HepG2 (cell line): ENCODE results near the gene CA9. TPM values are rescaled to one million over a fixed set of nuclear protein-coding genes. Genes with fewer than 3 reads are reported as not detected.

Experiments used
- ATAC-seq: fragments of 200-7000 bp; cut with Tn5 transposase; 3 replicates; pipeline ENCODE4 v1.9.1; 2020; ENCODE audit warnings: mild to moderate bottlenecking, moderate library complexity
- BruUV-seq: library from RNA; stranded (reverse); fragments of 400-500 nt; replicated peaks from 2 replicates; lab custom pipeline; 2021; lab: Mats Ljungman, UMichigan
- CTCF ChIA-PET: fragments of 300-600 bp; formaldehyde crosslinking; extraction: SDS; loops from one replicate; lab custom pipeline; 2021; ENCODE audit warnings: low total read pairs, inconsistent platforms, low intra/inter-chr PET ratio; lab: Yijun Ruan, JAX
- POLR2A ChIA-PET: fragments of 350-600 bp; sonication (Branson Sonifier 250); formaldehyde crosslinking; loops from one replicate; lab custom pipeline; 2020; ENCODE audit warnings: antibody characterized with exemption, inconsistent platforms; lab: Yijun Ruan, JAX
- DNase-seq: peaks from one replicate; pipeline ENCODE4 v3.0.0-alpha.2; 2015; ENCODE audit warnings: low spot score
- FAIRE-seq: peaks from 3 replicates; lab custom pipeline; 2011; peaks lifted over from hg19 to GRCh38; lab: Jason Lieb, UNC
- H2AFZ ChIP-seq: one replicate; pipeline ENCODE4 v1.6.1; 2011; ENCODE audit warnings: low read length, inconsistent platforms
- H3K27ac ChIP-seq: fragments of 300-600 bp; 3 replicates; pipeline ENCODE4 v1.8.0; 2011; ENCODE audit warnings: mixed run types, mild to moderate bottlenecking, mixed read lengths, low read length, inconsistent platforms; ENCODE audit not compliant: insufficient read depth; ENCODE audit errors: extremely low read length
- H3K27me3 ChIP-seq, 2 experiments: fragments of 200-600 bp in 1 of 2; 2 replicates in 1 of 2; 3 replicates in 1 of 2; pipeline versions ENCODE4 v1.6.0 to v1.8.0; 2011; ENCODE audit warnings: low read length in 2 of 2, mild to moderate bottlenecking in 2 of 2, moderate library complexity in 2 of 2, inconsistent platforms in 1 of 2; ENCODE audit not compliant: insufficient read depth in 2 of 2, control insufficient read depth in 1 of 2
- H3K36me3 ChIP-seq, 2 experiments: fragments of 200-600 bp in 1 of 2; replicated peaks in 1 of 2; 2 replicates in 1 of 2; 3 replicates in 1 of 2; pipeline versions ENCODE4 v1.5.1 to v1.8.0; 2011; ENCODE audit warnings: low read length in 2 of 2, inconsistent platforms in 1 of 2; ENCODE audit not compliant: insufficient read depth in 2 of 2, control insufficient read depth in 1 of 2
- H3K4me1 ChIP-seq: 2 replicates; pipeline ENCODE4 v1.5.1; 2012; ENCODE audit warnings: low read length, inconsistent platforms; ENCODE audit not compliant: insufficient read depth
- H3K4me2 ChIP-seq: 2 replicates; pipeline ENCODE4 v1.6.0; 2011; ENCODE audit warnings: low read depth, low read length, inconsistent platforms
- H3K4me3 ChIP-seq, 3 experiments: fragments of 200-600 bp in 1 of 3; sonication (generic), shearing (Covaris generic) in 1 of 3; replicated peaks in 1 of 3; 2 replicates each; pipeline ENCODE4 v1.5.1; 2011 to 2016; ENCODE audit warnings: low read length in 3 of 3, inconsistent platforms in 2 of 3, low read depth in 2 of 3, mild to moderate bottlenecking in 2 of 3, control low read depth in 1 of 3, mixed read lengths in 1 of 3; ENCODE audit not compliant: insufficient read depth in 1 of 3
- H3K79me2 ChIP-seq: one replicate; pipeline ENCODE4 v1.6.1; 2011; ENCODE audit warnings: low read length, inconsistent platforms; ENCODE audit not compliant: insufficient read depth
- H3K9ac ChIP-seq: 2 replicates; pipeline ENCODE4 v1.6.0; 2011; ENCODE audit warnings: mild to moderate bottlenecking, low read depth, low read length, inconsistent platforms; ENCODE audit not compliant: insufficient read depth
- H3K9me3 ChIP-seq: 2 replicates; pipeline ENCODE4 v1.5.1; 2012; ENCODE audit warnings: mild to moderate bottlenecking, low read length
- H4K20me1 ChIP-seq: 2 replicates; pipeline ENCODE4 v1.6.0; 2011; ENCODE audit warnings: inconsistent platforms, mild to moderate bottlenecking, low read length, moderate library complexity; ENCODE audit not compliant: insufficient read depth
- HMG20B ChIP-seq: conservative IDR thresholded peaks from 2 replicates; pipeline ENCODE4 v1.6.1; 2016; ENCODE audit warnings: missing genetic modification reagents, missing compliant biosample characterization
- MLLT10 ChIP-seq: sonication (generic); formaldehyde crosslinking; IDR thresholded peaks from 2 replicates; pipeline ENCODE4 v1.4.0; 2020; ENCODE audit warnings: missing genetic modification reagents
- NFE2L2 ChIP-seq: fragments of 150-350 bp; IDR thresholded peaks from 2 replicates; pipeline ENCODE4 v1.6.1; 2014; ENCODE audit warnings: low read length
- NFYB ChIP-seq: sonication (generic); formaldehyde crosslinking; IDR thresholded peaks from 2 replicates; pipeline ENCODE4 v1.4.0; 2020; ENCODE audit warnings: missing genetic modification reagents
- NONO ChIP-seq, 2 experiments: fragments of 450-650 bp in 1 of 2; sonication (generic) in 1 of 2; formaldehyde crosslinking in 1 of 2; IDR thresholded peaks in 1 of 2; conservative IDR thresholded peaks in 1 of 2; 2 replicates each; pipeline versions ENCODE4 v1.6.1 to v1.8.0; 2017 to 2022; ENCODE audit warnings: mild to moderate bottlenecking in 1 of 2, missing genetic modification reagents in 1 of 2, moderate library complexity in 1 of 2
- RCOR2 ChIP-seq: IDR thresholded peaks from 2 replicates; pipeline ENCODE4 v1.6.1; 2016; ENCODE audit warnings: missing biosample characterization, missing genetic modification reagents
- RELA ChIP-seq: sonication (generic); formaldehyde crosslinking; IDR thresholded peaks from 2 replicates; pipeline ENCODE4 v1.4.0; 2020; ENCODE audit warnings: missing genetic modification reagents
- SNAPC2 ChIP-seq: sonication (generic); formaldehyde crosslinking; IDR thresholded peaks from 2 replicates; pipeline ENCODE4 v1.8.1; 2022; ENCODE audit warnings: mild to moderate bottlenecking, missing genetic modification reagents
- SRSF1 ChIP-seq: fragments of 200-400 bp; formaldehyde crosslinking; optimal IDR thresholded peaks from 2 replicates; pipeline ENCODE3; 2017; ENCODE audit warnings: mild to moderate bottlenecking, low read depth, low read length, moderate library complexity
- SUZ12 ChIP-seq: fragments of 150-350 bp; IDR thresholded peaks from 2 replicates; pipeline ENCODE4 v1.6.1; 2014; ENCODE audit warnings: low read depth, low read length
- ZBTB7A ChIP-seq: sonication (generic); formaldehyde crosslinking; IDR thresholded peaks from 2 replicates; pipeline ENCODE4 v1.8.0; 2022; ENCODE audit warnings: mild to moderate bottlenecking, missing genetic modification reagents
- ZHX1 ChIP-seq: sonication (generic); formaldehyde crosslinking; IDR thresholded peaks from 2 replicates; pipeline ENCODE4 v1.8.1; 2022; ENCODE audit warnings: low read depth, mild to moderate bottlenecking, missing genetic modification reagents
- ZNF124 ChIP-seq: sonication (generic); formaldehyde crosslinking; IDR thresholded peaks from 2 replicates; pipeline ENCODE4 v1.4.0; 2020; ENCODE audit warnings: missing genetic modification reagents
- ZNF207 ChIP-seq: fragments of 450-650 bp; IDR thresholded peaks from 2 replicates; pipeline ENCODE4 v1.6.1; 2016; ENCODE audit warnings: antibody characterized with exemption, borderline replicate concordance
- ZNF333 ChIP-seq: sonication (generic); formaldehyde crosslinking; IDR thresholded peaks from 2 replicates; pipeline ENCODE4 v1.4.0; 2020; ENCODE audit warnings: mild to moderate bottlenecking, missing genetic modification reagents, borderline replicate concordance
- ZNF552 ChIP-seq: sonication (generic); formaldehyde crosslinking; IDR thresholded peaks from 2 replicates; pipeline ENCODE4 v1.9.0; 2022; ENCODE audit warnings: missing genetic modification reagents, mild to moderate bottlenecking, borderline replicate concordance
- ZNF7 ChIP-seq: IDR thresholded peaks from 2 replicates; pipeline ENCODE4 v1.6.1; 2016; ENCODE audit warnings: missing biosample characterization, missing genetic modification reagents
- ZNF878 ChIP-seq: sonication (generic); formaldehyde crosslinking; IDR thresholded peaks from 2 replicates; pipeline ENCODE4 v1.8.1; 2023; ENCODE audit warnings: mild to moderate bottlenecking, missing genetic modification reagents, moderate library complexity
- WGBS: methylation state at CpG from one replicate; pipeline ENCODE4 v1.1.6; 2017; ENCODE audit warnings: low lambda C conversion rate; 5-methylcytosine and 5-hydroxymethylcytosine counted together
- in situ Hi-C: cut with HindIII; loops from 2 replicates; pipeline ENCODE4 v1.10.0; 2017; ENCODE audit warnings: low pct_unique_long_range_greater_than_20kb; ENCODE audit not compliant: extremely low pct_ligation_motif_present
- intact Hi-C: fragments of 100-400 bp; cut with micrococcal nuclease; formaldehyde crosslinking; loops from one replicate; pipeline ENCODE4 v1.10.0; 2022; ENCODE audit not compliant: unreplicated experiment
- polyA plus RNA-seq, 8 experiments: library from polyadenylated mRNA; depleted of rRNA in 3 of 8; stranded (reverse) in 7 of 8; unstranded in 1 of 8; fragments of >200 nt; fragmentation: Illumina TruSeq in 4 of 8; extraction: Trizol in 4 of 8; gene quantifications; 2 replicates each; pipeline versions ENCODE4 v1.2.1 to v1.2.3, GENCODE V29; 2011 to 2016; ENCODE audit warnings: low read depth in 4 of 8, missing spikeins in 1 of 8, mixed read lengths in 1 of 8; ENCODE audit not compliant: insufficient read depth in 1 of 8
- total RNA-seq, 5 experiments: library from RNA; depleted of rRNA; stranded (reverse); fragments of >200 nt; fragmentation: Illumina TruSeq; extraction: Trizol; gene quantifications; 2 replicates each; pipeline ENCODE4 v1.2.3, GENCODE V29; 2016; ENCODE audit warnings: low read depth in 1 of 5
- TF ChIP-seq, protein P1 (sequence below): sonication (generic); formaldehyde crosslinking; IDR thresholded peaks from 2 replicates; pipeline ENCODE4 v1.9.0; 2021; ENCODE audit warnings: missing genetic modification reagents, borderline replicate concordance
- TF ChIP-seq, protein P2 (sequence below): conservative IDR thresholded peaks from 2 replicates; pipeline ENCODE4 v1.6.1; 2018; ENCODE audit warnings: missing genetic modification reagents

The CA9 gene
- total and polyA plus RNA-seq, 2 of the 13 experiments (the other 11 are each of a cell fraction or from before 2014, with no cell fraction given): 0.13 to 152 TPM

GRCh38 chr9:35691757-35692301, 18.1 kb downstream of the CA9 start:
- Histone ChIP-seq H3K4me2 (no peak overlapping the region), H2AFZ (no peak overlapping the region), H3K36me3 (0 out of 5 replicates have a peak, but pooled peaks cover 0 to 1% of the 10 kb centered on the region in 2 experiments), H3K27ac (no peak overlapping the region), H3K9ac (no peak overlapping the region), H3K79me2 (no peaks in the 10 kb centered on the region), H3K27me3 (no peaks in the 10 kb centered on the region), H3K4me3 (no peak overlapping the region), H3K4me1 (peaks cover 61% of the 10 kb centered on the region), H3K9me3 (no peaks in the 10 kb centered on the region), H4K20me1 (no peaks in the 10 kb centered on the region)
- ChIA-PET CTCF (no interaction called here), POLR2A (interaction anchor here (1.0 to 6.1 kb wide), 10 partner anchors 23 to 530 kb away, joined by 3 to 68 read pairs (median 11); partner anchors contain the start of genes ARHGEF39, CCDC107, CREB3 and GBA2)
- FAIRE-seq: no peak
- intact Hi-C loops (loop anchor here (1.0 to 10.0 kb wide), 2 partner anchors 23 to 47 kb away; no protein-coding TSS in a partner anchor), in situ Hi-C loops (no loop called here)
- no peak for TF ChIP-seq RCOR2 (CRISPR knock-in tag)
- no peak for TF ChIP-seq SNAPC2
- no peak for TF ChIP-seq SUZ12
- TF ChIP-seq ZNF878 (CRISPR knock-in tag): no peak
- TF ChIP-seq NFE2L2: no peak
- TF ChIP-seq ZNF552 (CRISPR knock-in tag): no peak
- no peak for TF ChIP-seq SRSF1
- TF ChIP-seq HMG20B (CRISPR knock-in tag): no peak
- no peak for TF ChIP-seq ZBTB7A (CRISPR knock-in tag)
- no peak for TF ChIP-seq NONO (IDR thresholded peaks at IDR 0.05)
- no peak for TF ChIP-seq NONO (CRISPR knock-in tag; conservative IDR thresholded peaks at IDR 0.05)
- no peak for TF ChIP-seq ZNF7
- TF ChIP-seq, protein P1, sequence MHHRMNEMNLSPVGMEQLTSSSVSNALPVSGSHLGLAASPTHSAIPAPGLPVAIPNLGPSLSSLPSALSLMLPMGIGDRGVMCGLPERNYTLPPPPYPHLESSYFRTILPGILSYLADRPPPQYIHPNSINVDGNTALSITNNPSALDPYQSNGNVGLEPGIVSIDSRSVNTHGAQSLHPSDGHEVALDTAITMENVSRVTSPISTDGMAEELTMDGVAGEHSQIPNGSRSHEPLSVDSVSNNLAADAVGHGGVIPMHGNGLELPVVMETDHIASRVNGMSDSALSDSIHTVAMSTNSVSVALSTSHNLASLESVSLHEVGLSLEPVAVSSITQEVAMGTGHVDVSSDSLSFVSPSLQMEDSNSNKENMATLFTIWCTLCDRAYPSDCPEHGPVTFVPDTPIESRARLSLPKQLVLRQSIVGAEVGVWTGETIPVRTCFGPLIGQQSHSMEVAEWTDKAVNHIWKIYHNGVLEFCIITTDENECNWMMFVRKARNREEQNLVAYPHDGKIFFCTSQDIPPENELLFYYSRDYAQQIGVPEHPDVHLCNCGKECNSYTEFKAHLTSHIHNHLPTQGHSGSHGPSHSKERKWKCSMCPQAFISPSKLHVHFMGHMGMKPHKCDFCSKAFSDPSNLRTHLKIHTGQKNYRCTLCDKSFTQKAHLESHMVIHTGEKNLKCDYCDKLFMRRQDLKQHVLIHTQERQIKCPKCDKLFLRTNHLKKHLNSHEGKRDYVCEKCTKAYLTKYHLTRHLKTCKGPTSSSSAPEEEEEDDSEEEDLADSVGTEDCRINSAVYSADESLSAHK (CRISPR knock-in tag): no peak
- TF ChIP-seq MLLT10 (CRISPR knock-in tag): no peak
- no peak for TF ChIP-seq ZNF207
- no peak for TF ChIP-seq RELA (CRISPR knock-in tag)
- no peak for TF ChIP-seq ZNF333 (CRISPR knock-in tag)
- no peak for TF ChIP-seq ZHX1
- TF ChIP-seq, protein P2, sequence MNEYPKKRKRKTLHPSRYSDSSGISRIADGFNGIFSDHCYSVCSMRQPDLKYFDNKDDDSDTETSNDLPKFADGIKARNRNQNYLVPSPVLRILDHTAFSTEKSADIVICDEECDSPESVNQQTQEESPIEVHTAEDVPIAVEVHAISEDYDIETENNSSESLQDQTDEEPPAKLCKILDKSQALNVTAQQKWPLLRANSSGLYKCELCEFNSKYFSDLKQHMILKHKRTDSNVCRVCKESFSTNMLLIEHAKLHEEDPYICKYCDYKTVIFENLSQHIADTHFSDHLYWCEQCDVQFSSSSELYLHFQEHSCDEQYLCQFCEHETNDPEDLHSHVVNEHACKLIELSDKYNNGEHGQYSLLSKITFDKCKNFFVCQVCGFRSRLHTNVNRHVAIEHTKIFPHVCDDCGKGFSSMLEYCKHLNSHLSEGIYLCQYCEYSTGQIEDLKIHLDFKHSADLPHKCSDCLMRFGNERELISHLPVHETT (CRISPR knock-in tag): no peak
- no peak for TF ChIP-seq ZNF124 (CRISPR knock-in tag)
- no peak for TF ChIP-seq NFYB (CRISPR knock-in tag)
- WGBS: 87% methylated on average over 13 of the region's 13 CpGs
- BruUV-seq: no TSS peak
- no peak for DNase-seq
- ATAC-seq: no peak
